Activated CD4-positive, alpha-beta T cell treated with anti-CD3 and anti-CD28 coated beads, Interleukin-2, amount 10 ng/mL, durations not matched to agents 24 days and 14 days (primary cell): Measurements from ENCODE around the gene VGF. TPM values are rescaled to one million over a fixed set of nuclear protein-coding genes. Genes with fewer than 3 reads are reported as not detected.
"Not testable (repeated sequence)": the region's sequence is repeated elsewhere in the genome, so short reads cannot be mapped to it uniquely, and the experiment has no call there.

ENCODE experiments used
- DNase-seq: peaks from one replicate; pipeline ENCODE4 v3.0.0; 2022
- H3K27ac Mint-ChIP-seq: one replicate; pipeline ENCODE4 v1.8.0; 2022; ENCODE audit warnings: mild to moderate bottlenecking, mixed read lengths
- H3K27me3 Mint-ChIP-seq: one replicate; pipeline ENCODE4 v1.8.0; 2022; ENCODE audit warnings: mixed read lengths
- H3K36me3 Mint-ChIP-seq: one replicate; pipeline ENCODE4 v1.8.0; 2022; ENCODE audit warnings: low read depth, mild to moderate bottlenecking, mixed read lengths
- H3K4me1 Mint-ChIP-seq: one replicate; pipeline ENCODE4 v1.8.0; 2021; ENCODE audit warnings: mixed read lengths
- H3K4me3 Mint-ChIP-seq: one replicate; pipeline ENCODE4 v1.8.0; 2022; ENCODE audit warnings: mild to moderate bottlenecking, moderate library complexity, mixed read lengths
- H3K9me3 Mint-ChIP-seq: one replicate; pipeline ENCODE4 v1.8.0; 2021; ENCODE audit warnings: mixed read lengths
- intact Hi-C: fragments of 100-400 bp; cut with micrococcal nuclease; formaldehyde crosslinking; loops from one replicate; pipeline ENCODE4 v1.15.1; 2023
- total RNA-seq: library from RNA; stranded (reverse); gene quantifications from 2 replicates; pipeline ENCODE4 v1.2.3, GENCODE V29; 2022

Gene VGF
- total RNA-seq, 1 donor from 2014 or later = 0.23 TPM

GRCh38 chr7:101119876-101120275 is 45.5 kb downstream of the VGF start:
- Mint-ChIP-seq H3K9me3 (no peaks in the 10 kb centered on the region), H3K36me3 (no peaks in the 10 kb centered on the region), H3K4me3 (no peak overlapping the region), H3K4me1 (peaks cover 19% of the 10 kb centered on the region), H3K27me3 (peaks cover 23% of the 10 kb centered on the region), H3K27ac (no peak overlapping the region)
- intact Hi-C loops = no loop called here
- DNase-seq = no peak

- peaks cover 23% of the 10 kb centered on the region for H3K27me3 Mint-ChIP-seq
- H3K4me3 Mint-ChIP-seq = no peak overlapping the region
- no peak overlapping the region for H3K27ac Mint-ChIP-seq
- H3K9me3 Mint-ChIP-seq = no peaks in the 10 kb centered on the region
- H3K36me3 Mint-ChIP-seq = no peaks in the 10 kb centered on the region
- DNase-seq = no peak
- H3K4me1 Mint-ChIP-seq = peaks cover 14% of the 10 kb centered on the region
- intact Hi-C loops = no loop called here
Observed at GRCh38 chr7:101118856-101119255, 46.5 kb downstream of the VGF start.

GRCh38 chr7:101116898-101117297 is 48.5 kb downstream of the VGF start:
- Mint-ChIP-seq H3K27ac (no peak overlapping the region), H3K36me3 (no peaks in the 10 kb centered on the region), H3K4me3 (no peak overlapping the region), H3K27me3 (peaks cover 8% of the 10 kb centered on the region), H3K9me3 (no peaks in the 10 kb centered on the region), H3K4me1 (peaks cover 3% of the 10 kb centered on the region)
- no peak for DNase-seq
- intact Hi-C loops = no loop called here

GRCh38 chr7:101115215-101115614 is 50.2 kb downstream of the VGF start:
- H3K9me3 Mint-ChIP-seq = no peaks in the 10 kb centered on the region
- no peaks in the 10 kb centered on the region for H3K4me1 Mint-ChIP-seq
- H3K36me3 Mint-ChIP-seq = no peaks in the 10 kb centered on the region
- peaks cover 5% of the 10 kb centered on the region for H3K27me3 Mint-ChIP-seq
- intact Hi-C loops = no loop called here
- DNase-seq = no peak
- H3K27ac Mint-ChIP-seq = no peak overlapping the region
- H3K4me3 Mint-ChIP-seq = no peak overlapping the region

GRCh38 chr7:101114492-101114891 is 50.9 kb downstream of the VGF start:
- Mint-ChIP-seq H3K4me1 (no peaks in the 10 kb centered on the region), H3K36me3 (no peaks in the 10 kb centered on the region), H3K4me3 (no peak overlapping the region), H3K9me3 (no peaks in the 10 kb centered on the region), H3K27me3 (peaks cover 1% of the 10 kb centered on the region), H3K27ac (no peak overlapping the region)
- intact Hi-C loops = no loop called here
- no peak for DNase-seq

- H3K36me3 Mint-ChIP-seq = no peaks in the 10 kb centered on the region
- intact Hi-C loops = no loop called here
- H3K27ac Mint-ChIP-seq = no peak overlapping the region
- no peak overlapping the region for H3K4me3 Mint-ChIP-seq
- no peaks in the 10 kb centered on the region for H3K27me3 Mint-ChIP-seq
- no peaks in the 10 kb centered on the region for H3K4me1 Mint-ChIP-seq
- H3K9me3 Mint-ChIP-seq = no peaks in the 10 kb centered on the region
- no peak for DNase-seq
Observed at GRCh38 chr7:101113836-101114235, 51.5 kb downstream of the VGF start.

- H3K27ac Mint-ChIP-seq, intact Hi-C loops: not testable (repeated sequence)
Observed at GRCh38 chr7:101113140-101113539, 52.2 kb downstream of the VGF start.

More at GRCh38 chr7:101113140-101113539, 52.2 kb downstream of the VGF start:
- H3K27me3 Mint-ChIP-seq, H3K36me3 Mint-ChIP-seq, H3K4me1 Mint-ChIP-seq, DNase-seq, H3K4me3 Mint-ChIP-seq, H3K9me3 Mint-ChIP-seq: not testable (repeated sequence)

Other genes starting within 250 kb of the VGF start
- not detected in 2 replicates for gene MUC3A, start 216.0 kb downstream of the VGF start, total RNA-seq
- 0.76 and 1.5 TPM in 2 replicates for gene MUC12, start 196.0 kb downstream of the VGF start, total RNA-seq
- not detected in 2 replicates for gene MUC17, start 145.5 kb downstream of the VGF start, total RNA-seq
- gene TRIM56, start 80.1 kb downstream of the VGF start, total RNA-seq = 41.1 and 44.5 TPM in 2 replicates
- 0.33 and 0.45 TPM in 2 replicates for gene SERPINE1, start 38.5 kb downstream of the VGF start, total RNA-seq
- 44.2 and 49.2 TPM in 2 replicates for gene AP1S1, start 11.1 kb downstream of the VGF start, total RNA-seq
- not detected in 2 replicates for gene NAT16, start 14.7 kb upstream of the VGF start, total RNA-seq
- not detected in 2 replicates for gene MOGAT3, start 35.5 kb upstream of the VGF start, total RNA-seq
- gene PLOD3, start 52.0 kb upstream of the VGF start, total RNA-seq = 85.2 and 93.6 TPM in 2 replicates
- 53.8 and 54.2 TPM in 2 replicates for gene ZNHIT1, start 52.6 kb upstream of the VGF start, total RNA-seq
- gene CLDN15, start 72.2 kb upstream of the VGF start, total RNA-seq = 19.6 and 20.7 TPM in 2 replicates
- gene FIS1, start 79.5 kb upstream of the VGF start, total RNA-seq = 127 and 136 TPM in 2 replicates
- 5.9 and 6.6 TPM in 2 replicates for gene IFT22, start 156.2 kb upstream of the VGF start, total RNA-seq
- gene COL26A1, start 197.3 kb upstream of the VGF start, total RNA-seq = not detected in 2 replicates